ENCODE results near the gene NLRX1.

Gene NLRX1

DNA sequence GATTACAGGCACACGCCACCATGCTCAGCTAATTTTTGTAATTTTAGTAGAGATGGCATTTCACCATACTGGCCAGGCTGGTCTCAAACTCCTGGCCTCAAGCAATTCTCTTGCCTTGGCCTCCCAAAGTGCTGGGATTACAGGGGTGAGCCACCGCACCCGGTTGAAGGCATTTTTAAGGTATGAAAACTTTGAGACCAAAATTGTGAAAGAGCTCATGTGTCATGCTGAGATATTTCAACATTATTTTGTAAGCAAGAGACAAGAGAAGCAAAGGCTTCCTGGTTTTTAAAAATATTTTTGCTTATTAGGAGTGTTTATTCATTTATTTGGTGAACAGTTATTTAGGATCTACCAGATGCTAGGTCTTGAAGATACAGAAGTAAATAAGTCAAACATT, 23.6 kb downstream of the NLRX1 start:
- no peaks in the 10 kb centered on the region for H3K36me3 Mint-ChIP-seq (ENCODE audit: low read depth)
- peaks cover 29% of the 10 kb centered on the region for H3K4me1 Mint-ChIP-seq
- no peak overlapping the region for H3K27ac Mint-ChIP-seq
- TF ChIP-seq, protein P1, sequence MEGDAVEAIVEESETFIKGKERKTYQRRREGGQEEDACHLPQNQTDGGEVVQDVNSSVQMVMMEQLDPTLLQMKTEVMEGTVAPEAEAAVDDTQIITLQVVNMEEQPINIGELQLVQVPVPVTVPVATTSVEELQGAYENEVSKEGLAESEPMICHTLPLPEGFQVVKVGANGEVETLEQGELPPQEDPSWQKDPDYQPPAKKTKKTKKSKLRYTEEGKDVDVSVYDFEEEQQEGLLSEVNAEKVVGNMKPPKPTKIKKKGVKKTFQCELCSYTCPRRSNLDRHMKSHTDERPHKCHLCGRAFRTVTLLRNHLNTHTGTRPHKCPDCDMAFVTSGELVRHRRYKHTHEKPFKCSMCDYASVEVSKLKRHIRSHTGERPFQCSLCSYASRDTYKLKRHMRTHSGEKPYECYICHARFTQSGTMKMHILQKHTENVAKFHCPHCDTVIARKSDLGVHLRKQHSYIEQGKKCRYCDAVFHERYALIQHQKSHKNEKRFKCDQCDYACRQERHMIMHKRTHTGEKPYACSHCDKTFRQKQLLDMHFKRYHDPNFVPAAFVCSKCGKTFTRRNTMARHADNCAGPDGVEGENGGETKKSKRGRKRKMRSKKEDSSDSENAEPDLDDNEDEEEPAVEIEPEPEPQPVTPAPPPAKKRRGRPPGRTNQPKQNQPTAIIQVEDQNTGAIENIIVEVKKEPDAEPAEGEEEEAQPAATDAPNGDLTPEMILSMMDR (IDR thresholded peaks at IDR 0.05): no peak
- no peaks in the 10 kb centered on the region for H3K9me3 Mint-ChIP-seq
- H3K4me3 Mint-ChIP-seq: no peak overlapping the region
- DNase-seq: no peak
- peaks cover 10% of the 10 kb centered on the region for H3K27me3 Mint-ChIP-seq (ENCODE audit: low read depth, poor library complexity)

DNA sequence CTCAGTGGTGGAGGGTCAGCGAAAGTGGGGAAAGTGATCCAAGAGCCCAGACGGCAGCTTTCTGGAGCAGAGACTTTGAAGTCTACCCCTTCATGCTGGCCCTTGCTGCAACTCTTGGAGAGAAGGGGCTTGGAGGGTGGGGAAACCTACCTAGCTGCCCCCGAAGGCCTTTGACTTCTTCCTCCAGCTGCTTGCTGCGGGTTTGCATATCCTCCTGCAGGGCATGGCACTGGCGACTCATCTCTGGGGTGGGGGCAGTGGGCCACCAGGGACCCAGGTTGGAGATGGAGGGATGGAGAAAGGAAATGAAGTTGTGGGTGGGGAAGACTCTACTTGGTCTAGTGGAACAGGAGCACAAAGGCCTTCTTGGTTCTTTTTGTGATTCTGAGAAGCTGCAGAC, 24.5 kb downstream of the NLRX1 start:
- Mint-ChIP-seq H3K27ac (no peak overlapping the region), H3K36me3 (ENCODE audit: low read depth) (no peaks in the 10 kb centered on the region), H3K4me3 (no peak overlapping the region), H3K4me1 (peaks cover 29% of the 10 kb centered on the region), H3K27me3 (ENCODE audit: low read depth, poor library complexity) (peaks cover 10% of the 10 kb centered on the region), H3K9me3 (no peaks in the 10 kb centered on the region)
- TF ChIP-seq, protein P1 (IDR thresholded peaks at IDR 0.05): no peak
- no peak for DNase-seq

DNA sequence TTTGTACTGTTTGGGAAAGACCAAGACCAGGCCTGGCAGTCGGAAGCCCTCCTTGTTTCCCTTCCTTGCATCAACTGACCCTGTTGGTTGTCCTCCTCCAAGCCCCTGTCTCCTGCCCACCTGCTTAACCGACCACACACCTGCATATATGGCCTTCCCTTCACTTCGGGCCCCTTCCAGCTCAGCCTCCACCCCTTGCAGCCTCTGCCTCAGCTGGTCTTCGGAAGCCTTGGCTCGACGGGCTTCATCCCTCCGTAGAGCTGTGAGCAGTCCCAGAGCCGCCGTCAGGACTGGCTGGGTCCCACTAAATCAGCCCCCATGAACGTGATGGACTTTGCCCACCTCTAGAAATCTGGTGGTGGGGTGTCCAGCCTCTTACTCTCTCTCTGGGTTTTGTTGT, 25.1 kb downstream of the NLRX1 start:
- no peaks in the 10 kb centered on the region for H3K36me3 Mint-ChIP-seq (ENCODE audit: low read depth)
- H3K9me3 Mint-ChIP-seq: no peaks in the 10 kb centered on the region
- peaks cover 8% of the 10 kb centered on the region for H3K27me3 Mint-ChIP-seq (ENCODE audit: low read depth, poor library complexity)
- TF ChIP-seq, protein P1 (IDR thresholded peaks at IDR 0.05): no peak
- H3K27ac Mint-ChIP-seq: no peak overlapping the region
- H3K4me1 Mint-ChIP-seq: peaks cover 29% of the 10 kb centered on the region
- no peak for DNase-seq
- no peak overlapping the region for H3K4me3 Mint-ChIP-seq

DNA sequence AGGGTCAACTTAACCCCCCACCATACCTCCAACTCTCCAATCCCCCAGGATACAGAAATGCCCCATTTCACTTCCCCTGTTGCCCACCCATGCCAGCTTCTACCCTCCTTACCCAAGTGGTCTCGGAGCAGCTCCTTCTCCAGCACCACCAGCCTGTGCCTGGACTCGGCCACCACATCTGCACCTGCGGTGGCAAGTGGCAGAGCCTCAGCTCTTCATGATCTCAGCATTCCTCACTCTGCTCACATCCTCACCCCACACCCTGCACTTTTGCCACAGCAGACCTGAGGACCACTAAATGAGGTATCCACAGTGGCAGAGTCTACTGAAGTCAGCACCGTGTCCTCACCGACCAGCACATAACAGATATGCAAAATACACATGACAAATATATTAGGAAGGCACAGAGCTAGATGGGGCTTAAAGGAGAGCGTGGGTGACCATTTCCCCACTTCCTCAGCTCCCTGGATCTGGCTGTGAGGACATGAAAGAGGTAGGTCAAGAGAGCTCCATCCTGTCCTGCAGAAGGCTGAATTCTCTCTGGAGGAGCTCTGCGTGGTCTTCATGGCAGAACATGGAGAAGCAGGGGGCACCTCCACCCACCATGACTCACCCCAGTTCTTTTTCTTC, 26.4 kb downstream of the NLRX1 start:
- TF ChIP-seq, protein P1 (IDR thresholded peaks at IDR 0.05): no peak
- no peak for DNase-seq
- no peaks in the 10 kb centered on the region for H3K9me3 Mint-ChIP-seq
- no peak overlapping the region for H3K27ac Mint-ChIP-seq
- H3K4me1 Mint-ChIP-seq: peaks cover 16% of the 10 kb centered on the region
- H3K4me3 Mint-ChIP-seq: no peak overlapping the region
- peaks cover 2% of the 10 kb centered on the region for H3K27me3 Mint-ChIP-seq (ENCODE audit: low read depth, poor library complexity)
- no peaks in the 10 kb centered on the region for H3K36me3 Mint-ChIP-seq (ENCODE audit: low read depth)

DNA sequence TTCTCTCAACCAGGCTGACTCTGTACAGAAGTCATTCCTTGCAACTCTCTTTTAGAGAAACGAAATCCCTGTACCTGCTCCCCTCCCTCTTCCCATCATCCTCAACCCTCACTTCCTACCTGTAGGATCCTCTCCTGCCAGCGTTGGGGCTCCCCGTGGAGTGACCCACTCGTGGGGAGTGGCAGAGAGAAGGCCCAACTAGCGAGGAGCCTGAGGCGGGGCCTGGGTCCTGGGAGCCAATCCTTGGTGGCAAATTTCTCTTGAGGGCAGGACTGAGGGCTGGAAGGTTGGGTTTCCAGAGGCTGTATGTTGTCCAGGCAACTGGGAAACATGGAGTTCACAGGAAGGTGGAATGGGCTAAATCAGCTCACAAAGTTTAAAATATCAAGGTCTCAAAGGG, 27.2 kb downstream of the NLRX1 start:
- Mint-ChIP-seq H3K4me3 (peak overlapping the region; percentile 28), H3K36me3 (ENCODE audit: low read depth) (no peaks in the 10 kb centered on the region), H3K27ac (no peak overlapping the region), H3K27me3 (ENCODE audit: low read depth, poor library complexity) (peaks cover under 1% of the 10 kb centered on the region), H3K9me3 (no peaks in the 10 kb centered on the region), H3K4me1 (peaks cover 8% of the 10 kb centered on the region)
- TF ChIP-seq, protein P1 (IDR thresholded peaks at IDR 0.05): no peak
- peak; percentile 25 for DNase-seq

DNA sequence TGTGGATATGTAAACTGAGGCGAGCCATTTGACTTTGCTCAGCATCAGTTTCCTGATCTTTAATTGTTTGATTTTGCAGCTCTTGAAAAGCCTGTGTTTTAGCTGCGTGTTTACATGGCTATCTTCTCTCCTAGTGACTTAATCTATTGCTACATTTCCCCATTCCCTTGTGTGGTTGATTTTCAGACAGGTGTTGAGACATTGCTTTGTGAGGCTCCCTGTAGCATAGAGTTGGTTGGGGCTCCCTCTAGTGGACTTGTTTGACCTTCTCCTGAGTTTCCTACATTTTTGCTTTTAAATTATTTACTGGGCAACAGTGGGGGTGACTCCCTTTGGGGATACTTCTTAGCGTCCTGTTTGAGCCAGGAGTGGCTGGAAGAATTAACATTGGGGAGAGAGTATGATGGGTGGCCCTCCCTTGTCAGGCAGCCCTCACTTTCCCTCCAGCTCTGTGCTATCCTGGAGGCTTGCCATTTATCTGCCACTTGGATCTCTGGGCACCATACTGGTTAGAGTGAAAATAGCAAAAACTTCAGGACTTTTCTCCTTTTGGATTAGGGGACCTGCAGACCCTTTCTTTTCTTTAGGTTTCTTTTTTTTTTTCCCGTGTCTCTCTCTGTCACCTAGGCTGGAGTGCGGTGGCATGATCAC, 28.4 kb downstream of the NLRX1 start:
- H3K36me3 Mint-ChIP-seq (ENCODE audit: low read depth): no peaks in the 10 kb centered on the region
- no peak overlapping the region for H3K4me3 Mint-ChIP-seq
- H3K27ac Mint-ChIP-seq: no peak overlapping the region
- peaks cover 5% of the 10 kb centered on the region for H3K4me1 Mint-ChIP-seq
- DNase-seq: peak; percentile 66
- TF ChIP-seq, protein P1 (IDR thresholded peaks at IDR 0.05): peak; percentile 82
- peaks cover 9% of the 10 kb centered on the region for H3K27me3 Mint-ChIP-seq (ENCODE audit: low read depth, poor library complexity)
- no peaks in the 10 kb centered on the region for H3K9me3 Mint-ChIP-seq

All from nephron progenitor cell (in vitro differentiated cells).